HG03469 (cell line): ENCODE data around the gene KLHL25.

Experiments
- ATAC-seq: cut with Tn5 transposase; IDR thresholded peaks from one replicate; pipeline ENCODE4 v1.9.1; 2021; ENCODE audit warnings: mild to moderate bottlenecking, moderate library complexity, moderate number of reproducible peaks; ENCODE audit not compliant: unreplicated experiment

KLHL25 gene

DNA sequence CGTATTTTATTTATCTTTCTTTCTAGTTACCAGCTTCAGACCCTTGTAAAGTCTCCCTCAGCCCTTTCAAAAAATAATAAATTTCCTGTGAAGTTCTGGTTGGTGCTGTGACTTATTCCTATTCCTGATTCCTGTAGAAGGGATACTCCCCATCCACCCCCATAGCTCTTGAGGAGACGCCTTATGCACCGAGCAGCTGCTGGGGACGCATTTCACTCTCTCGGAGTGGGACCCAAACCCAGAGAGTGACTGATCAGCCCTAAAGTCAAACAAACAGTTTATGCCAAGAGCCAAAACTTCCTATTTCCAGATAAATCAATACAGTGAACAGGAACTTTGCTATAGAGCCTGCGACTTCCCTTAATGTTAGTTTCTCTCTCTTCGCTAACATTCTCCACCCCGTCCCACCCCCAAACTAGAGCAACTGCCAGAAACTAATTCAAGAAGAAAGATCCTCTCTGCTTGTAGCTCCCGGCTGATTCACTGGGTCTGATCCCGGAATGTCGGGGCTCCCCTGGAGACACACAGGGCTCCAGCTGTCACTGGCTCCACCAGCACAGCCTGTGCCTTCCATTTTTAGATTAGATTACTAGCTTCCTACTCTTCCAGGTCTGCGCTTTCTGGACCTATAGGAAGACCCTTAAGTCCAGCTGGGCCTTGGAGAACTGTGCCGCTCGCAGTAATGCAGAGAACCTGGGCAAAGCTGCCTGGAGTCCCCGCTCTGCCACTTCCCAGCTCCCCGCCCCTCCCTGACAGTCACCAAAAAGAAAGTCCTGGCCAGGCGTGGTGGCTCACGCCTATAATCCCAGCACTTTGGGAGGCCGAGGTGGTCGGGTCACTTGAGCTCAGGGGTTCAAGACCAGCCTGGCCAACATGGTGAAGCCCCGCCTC is 45.2 kb downstream of the KLHL25 start:
- no peak for ATAC-seq

GRCh38 chr15:85748729-85749128 is 46.0 kb downstream of the KLHL25 start:
- no peak for ATAC-seq

GRCh38 chr15:85748176-85748575 is 46.5 kb downstream of the KLHL25 start:
- ATAC-seq: no peak

- no peak for ATAC-seq
Measured at GRCh38 chr15:85746641-85747040, 48.1 kb downstream of the KLHL25 start.

- ATAC-seq: no peak
Measured at GRCh38 chr15:85745525-85746150, 49.1 kb downstream of the KLHL25 start.

GRCh38 chr15:85745023-85745422 is 49.7 kb downstream of the KLHL25 start:
- no peak for ATAC-seq

DNA sequence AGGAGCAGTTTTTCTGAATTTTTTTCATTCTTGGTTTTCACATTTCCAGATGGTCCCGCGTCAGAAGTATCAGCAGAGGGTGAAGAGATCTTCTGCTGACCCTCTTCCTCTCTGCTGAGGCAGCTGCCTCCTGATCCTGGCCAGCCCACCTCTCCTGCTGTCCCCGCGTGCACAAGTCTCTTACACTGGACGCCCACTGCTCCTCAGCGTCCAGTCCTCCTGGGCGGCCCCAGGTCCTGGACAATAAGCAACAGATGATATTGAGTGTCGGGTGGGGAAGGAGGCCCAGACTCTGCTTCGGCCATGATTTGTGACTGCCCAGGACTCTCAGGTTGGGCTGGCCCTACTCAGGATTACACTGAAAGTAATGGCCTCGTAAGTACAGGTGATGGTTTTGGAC is 50.1 kb downstream of the KLHL25 start:
- ATAC-seq: no peak

DNA sequence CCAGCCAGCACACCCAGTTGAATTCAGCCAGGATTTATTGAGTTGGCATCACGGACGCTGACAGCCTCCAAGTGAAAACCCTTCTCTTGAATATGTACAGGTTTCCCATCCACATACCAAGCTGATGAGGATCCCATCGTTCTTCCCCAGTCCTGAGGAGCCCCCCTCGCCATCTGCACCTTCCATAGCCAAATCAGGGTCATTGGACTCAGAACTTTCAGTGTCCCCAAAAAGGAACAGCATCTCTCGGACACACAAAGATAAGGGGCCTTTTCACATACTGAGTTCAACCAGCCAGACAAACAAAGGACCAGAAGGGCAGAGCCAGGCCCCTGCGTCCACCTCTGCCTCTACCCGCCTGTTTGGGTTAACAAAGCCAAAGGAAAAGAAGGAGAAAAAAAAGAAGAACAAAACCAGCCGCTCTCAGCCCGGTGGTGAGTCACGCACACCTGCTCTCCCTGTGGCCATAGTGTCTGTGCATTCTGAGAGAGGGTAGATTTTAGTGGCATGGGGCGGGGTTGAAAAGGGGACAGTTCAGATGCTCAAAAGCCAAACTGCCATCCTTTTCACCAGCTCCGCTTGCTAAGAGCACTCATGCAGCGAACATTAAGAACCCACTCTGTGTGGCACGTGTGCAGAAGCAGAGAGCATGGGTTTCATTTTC is 51.2 kb downstream of the KLHL25 start:
- no peak for ATAC-seq

DNA sequence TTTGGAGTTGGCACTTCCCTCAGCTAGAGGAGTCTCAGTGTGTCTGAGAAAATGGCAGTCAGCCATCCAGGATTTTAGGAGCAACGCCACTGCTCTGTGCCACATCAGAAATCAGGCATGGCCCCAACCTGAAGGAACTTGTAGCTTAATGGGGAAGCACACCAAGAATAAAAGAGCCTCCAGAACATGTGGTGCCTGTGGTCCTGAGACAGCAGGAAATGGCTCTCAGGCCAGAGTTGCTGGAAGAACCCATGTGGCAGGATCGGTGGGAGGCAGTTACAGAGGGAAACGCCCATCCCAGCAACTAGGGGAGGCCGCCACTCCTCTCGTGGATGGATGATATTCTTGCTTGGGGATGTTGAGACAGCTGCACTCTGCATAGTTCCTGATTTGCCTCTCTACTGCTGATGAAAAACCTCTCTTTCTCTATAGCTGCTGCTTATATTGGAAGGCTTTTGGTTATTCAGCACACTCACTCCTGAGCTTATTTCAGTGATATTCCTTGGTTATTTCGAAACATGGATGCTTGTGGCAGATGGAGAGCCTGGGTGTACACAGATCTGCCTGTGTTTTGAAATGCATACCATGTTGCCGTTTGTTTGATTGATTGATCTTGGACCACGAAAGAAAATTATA is 52.4 kb downstream of the KLHL25 start:
- ATAC-seq: no peak

GRCh38 chr15:85741662-85742061 is 53.1 kb downstream of the KLHL25 start:
- ATAC-seq: no peak

GRCh38 chr15:85741021-85741421 is 53.7 kb downstream of the KLHL25 start:
- ATAC-seq: no peak

DNA sequence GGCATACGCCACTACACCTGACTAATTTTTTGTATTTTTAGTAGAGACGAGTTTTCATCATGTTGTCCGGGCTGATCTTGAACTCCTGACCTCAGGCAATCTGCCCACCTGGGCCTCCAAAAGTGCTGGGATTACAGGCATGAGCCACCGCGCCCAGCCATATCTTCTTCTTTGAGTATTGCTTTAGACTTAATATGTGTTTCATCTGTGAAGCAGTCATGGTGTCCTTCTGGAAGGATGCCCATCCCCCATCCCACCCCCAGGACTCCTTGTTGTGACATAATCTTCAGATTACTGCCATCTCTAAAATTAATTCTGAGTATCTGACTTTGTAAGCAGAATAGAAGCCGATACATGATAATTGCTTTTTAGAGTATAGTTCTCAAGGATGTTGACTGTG is 57.7 kb downstream of the KLHL25 start:
- no peak for ATAC-seq

DNA sequence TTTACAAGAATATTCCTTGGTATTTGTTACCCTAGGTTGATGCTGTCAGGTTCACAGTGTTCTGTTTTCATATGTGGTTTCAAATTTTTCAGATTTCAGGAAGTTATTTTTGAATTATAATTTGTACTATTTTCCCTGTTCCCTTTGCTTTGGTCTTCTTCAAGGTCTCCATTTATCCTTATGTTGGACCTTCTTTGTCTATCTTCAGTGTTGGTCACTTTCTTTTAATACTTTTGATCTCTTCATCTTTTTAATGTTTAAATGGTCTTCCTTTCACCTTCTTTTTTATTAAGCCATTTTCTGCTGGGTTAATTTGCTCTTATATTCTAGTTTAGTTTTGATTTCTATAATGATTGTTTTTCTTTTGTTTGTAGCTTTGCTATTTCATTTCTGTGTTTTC is 61.3 kb downstream of the KLHL25 start:
- no peak for ATAC-seq

DNA sequence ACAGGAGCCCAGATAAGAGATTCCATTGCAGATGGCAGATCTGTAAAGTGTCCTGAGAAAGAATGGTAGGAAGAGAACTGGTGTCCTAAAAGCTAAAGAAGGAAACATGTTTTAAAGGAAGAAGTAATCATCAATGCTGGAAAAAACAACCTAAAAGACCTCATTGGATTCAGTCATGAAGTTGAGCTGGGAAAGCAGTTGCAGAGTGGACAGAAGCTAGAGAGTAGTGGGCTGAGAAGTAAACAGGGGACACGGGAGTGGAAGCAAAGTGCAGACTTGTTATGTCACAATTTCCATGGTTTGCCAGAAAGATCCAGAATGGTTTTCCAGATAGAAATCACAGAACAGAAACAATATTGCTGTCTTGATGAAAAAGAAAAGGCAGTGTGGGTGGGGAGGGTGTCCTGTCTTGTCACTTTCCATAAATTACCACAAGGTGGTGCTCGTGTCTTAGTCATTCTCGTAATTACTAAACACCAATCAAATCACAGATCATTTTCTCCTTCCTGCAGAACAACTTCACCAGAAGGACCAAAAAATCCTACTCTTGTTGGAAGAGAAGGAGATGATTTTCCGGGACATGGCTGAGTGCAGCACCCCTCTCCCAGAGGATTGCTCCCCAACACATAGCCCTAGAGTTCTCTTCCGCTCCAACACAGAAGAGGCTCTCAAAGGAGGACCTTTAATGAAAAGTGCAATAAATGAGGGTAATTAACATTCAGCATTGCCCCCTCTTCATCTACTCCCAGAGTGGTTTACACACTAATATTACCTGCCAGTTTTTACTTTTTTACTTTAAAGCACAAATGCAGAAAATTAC is 64.5 kb downstream of the KLHL25 start:
- ATAC-seq: peak; percentile 53

DNA sequence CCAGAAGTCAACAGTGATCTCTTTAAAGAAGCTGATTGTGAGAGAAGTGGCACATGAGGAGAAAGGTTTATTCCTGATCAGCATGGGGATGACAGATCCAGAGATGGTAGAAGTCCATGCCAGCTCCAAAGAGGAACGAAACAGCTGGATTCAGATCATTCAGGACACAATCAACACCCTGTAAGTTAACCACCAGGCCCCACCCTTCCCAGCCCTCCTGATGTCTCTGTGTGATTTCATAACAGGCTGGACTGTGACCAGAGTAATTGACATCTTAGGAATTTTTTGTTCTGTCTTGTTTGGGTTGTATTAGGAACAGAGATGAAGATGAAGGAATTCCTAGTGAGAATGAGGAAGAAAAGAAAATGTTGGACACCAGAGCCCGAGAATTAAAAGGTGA is 67.7 kb downstream of the KLHL25 start:
- no peak for ATAC-seq

DNA sequence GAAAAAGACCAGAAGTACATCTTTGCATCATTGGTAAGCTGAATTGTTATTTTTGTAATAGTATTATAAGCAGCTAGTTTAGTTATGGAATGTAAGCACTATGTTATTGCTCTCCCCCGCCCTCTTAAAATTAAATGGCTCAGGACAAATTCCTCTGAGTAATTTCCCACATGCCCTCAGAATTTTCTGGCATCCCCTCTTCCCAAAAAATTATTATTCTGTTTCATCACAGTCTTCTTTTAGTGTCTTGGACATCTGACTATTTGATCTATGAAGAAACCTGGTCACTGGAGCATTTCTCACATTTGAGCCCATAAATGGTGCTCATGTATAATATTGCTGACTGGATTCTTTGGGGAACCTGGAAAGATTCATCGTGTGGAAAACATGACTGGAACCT is 68.3 kb downstream of the KLHL25 start:
- ATAC-seq: no peak

DNA sequence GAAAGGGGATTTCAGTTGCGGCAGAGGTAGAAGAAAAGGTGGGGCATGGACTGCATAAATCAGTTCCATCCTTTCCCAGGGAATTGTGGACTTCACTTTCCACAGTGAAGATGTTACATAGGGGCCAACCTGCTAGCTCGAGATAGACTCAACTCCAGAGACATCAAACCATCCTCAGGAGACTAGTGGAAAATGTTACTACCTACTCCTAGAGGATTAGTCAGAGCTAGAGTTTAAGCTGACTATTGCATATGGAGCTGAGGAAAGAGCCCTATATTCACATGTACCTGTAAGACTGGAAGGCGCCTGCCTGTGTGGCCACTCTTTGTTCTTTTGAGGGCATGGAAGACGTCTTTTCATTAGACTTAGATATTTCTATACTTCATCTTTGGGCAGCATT is 69.2 kb downstream of the KLHL25 start:
- ATAC-seq: no peak

- no peak for ATAC-seq
Measured at GRCh38 chr15:85725019-85725418, 69.7 kb downstream of the KLHL25 start.

- ATAC-seq: no peak
Measured at GRCh38 chr15:85723960-85724945, 70.5 kb downstream of the KLHL25 start.
